ENCODE results near the gene EPHA5. TPM values are rescaled to one million over a fixed set of nuclear protein-coding genes. Genes with fewer than 3 reads are reported as not detected.

Gene EPHA5
- total RNA-seq, 1 donor from 2014 or later: 1.6 TPM

DNA sequence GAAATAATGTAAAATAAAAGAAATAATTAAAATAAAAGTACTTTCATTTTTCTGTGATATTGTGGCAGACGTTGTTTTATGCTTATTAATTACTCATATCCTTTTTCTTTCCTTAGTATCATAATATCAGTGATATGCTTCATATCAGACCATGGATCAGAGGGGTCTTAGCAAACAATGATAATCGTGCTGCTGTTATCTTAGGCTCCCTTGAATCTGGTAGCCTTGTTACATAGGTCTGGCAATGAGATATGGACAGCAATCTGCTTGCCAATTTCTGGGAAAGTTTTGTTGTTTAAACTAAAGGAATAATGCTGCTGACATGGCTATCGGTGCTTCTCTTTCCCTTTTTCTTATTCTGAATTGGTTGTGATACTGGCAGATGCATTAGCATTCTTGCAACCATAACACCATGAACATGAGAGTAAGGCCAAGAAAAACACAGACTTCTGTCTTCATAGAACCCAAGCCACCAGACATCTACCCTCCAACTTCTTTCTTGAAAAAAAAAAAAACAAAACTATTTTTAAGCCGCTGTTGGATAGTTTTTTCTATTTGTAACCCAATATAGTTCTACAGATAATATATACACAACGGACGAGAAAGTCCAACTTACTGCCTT is 16.4 kb downstream of the EPHA5 start:
- Mint-ChIP-seq H3K27ac (ENCODE audit: unreplicated experiment) (no peak overlapping the region), H3K36me3 (ENCODE audit: low read depth) (no peaks in the 10 kb centered on the region), H3K27me3 (ENCODE audit: low read depth) (peaks cover 7% of the 10 kb centered on the region), H3K4me3 (ENCODE audit: unreplicated experiment) (no peak overlapping the region), H3K4me1 (ENCODE audit: low read depth) (peaks cover 46% of the 10 kb centered on the region), H3K9me3 (ENCODE audit: low read depth) (no peaks in the 10 kb centered on the region)
- TF ChIP-seq, protein P1, sequence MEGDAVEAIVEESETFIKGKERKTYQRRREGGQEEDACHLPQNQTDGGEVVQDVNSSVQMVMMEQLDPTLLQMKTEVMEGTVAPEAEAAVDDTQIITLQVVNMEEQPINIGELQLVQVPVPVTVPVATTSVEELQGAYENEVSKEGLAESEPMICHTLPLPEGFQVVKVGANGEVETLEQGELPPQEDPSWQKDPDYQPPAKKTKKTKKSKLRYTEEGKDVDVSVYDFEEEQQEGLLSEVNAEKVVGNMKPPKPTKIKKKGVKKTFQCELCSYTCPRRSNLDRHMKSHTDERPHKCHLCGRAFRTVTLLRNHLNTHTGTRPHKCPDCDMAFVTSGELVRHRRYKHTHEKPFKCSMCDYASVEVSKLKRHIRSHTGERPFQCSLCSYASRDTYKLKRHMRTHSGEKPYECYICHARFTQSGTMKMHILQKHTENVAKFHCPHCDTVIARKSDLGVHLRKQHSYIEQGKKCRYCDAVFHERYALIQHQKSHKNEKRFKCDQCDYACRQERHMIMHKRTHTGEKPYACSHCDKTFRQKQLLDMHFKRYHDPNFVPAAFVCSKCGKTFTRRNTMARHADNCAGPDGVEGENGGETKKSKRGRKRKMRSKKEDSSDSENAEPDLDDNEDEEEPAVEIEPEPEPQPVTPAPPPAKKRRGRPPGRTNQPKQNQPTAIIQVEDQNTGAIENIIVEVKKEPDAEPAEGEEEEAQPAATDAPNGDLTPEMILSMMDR (IDR thresholded peaks at IDR 0.05): no peak
- no peak for DNase-seq (ENCODE audit: low spot score)

DNA sequence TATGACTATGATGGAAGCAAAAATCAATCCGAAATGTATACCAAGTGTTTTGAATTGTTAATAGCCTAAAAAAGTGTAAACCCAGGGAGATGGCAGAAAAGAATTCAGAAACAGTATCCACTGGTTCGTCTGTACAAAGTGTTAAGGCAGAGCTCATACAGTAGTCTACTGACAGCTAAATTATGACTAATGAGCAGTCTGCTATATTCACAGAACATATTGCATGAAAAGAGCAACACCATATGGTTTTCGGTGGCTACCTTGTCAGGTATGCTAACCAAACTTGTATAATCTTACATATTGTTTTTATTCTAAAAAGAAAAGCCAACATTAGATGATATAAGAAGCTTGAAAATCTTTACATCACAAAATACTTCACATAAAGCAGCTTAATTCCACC is 18.5 kb downstream of the EPHA5 start:
- no peak for DNase-seq (ENCODE audit: low spot score)
- Mint-ChIP-seq H3K27ac (ENCODE audit: unreplicated experiment) (no peak overlapping the region), H3K4me1 (ENCODE audit: low read depth) (peaks cover 34% of the 10 kb centered on the region), H3K36me3 (ENCODE audit: low read depth) (no peaks in the 10 kb centered on the region), H3K27me3 (ENCODE audit: low read depth) (no peaks in the 10 kb centered on the region), H3K9me3 (ENCODE audit: low read depth) (no peaks in the 10 kb centered on the region), H3K4me3 (ENCODE audit: unreplicated experiment) (no peak overlapping the region)
- TF ChIP-seq, protein P1 (IDR thresholded peaks at IDR 0.05): no peak

DNA sequence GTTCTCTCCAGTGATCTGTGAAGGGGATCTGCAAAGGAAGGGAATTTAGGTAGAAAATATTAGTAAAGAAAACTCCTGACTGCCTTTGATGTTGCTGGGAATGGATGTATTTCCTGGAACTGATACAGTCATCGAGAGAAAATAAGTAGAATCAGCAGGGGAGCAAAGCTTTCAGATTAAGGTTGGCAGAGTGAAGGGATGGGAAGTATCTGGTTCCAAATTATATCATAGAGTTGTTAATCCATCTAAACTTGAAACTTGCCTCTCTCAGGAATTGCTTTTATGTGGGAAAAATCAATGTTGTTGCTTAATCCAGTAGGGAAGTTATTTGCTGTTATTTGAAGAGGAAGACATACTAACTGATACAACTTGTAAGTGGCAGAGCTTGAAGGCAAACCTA is 19.3 kb downstream of the EPHA5 start:
- Mint-ChIP-seq H3K27me3 (ENCODE audit: low read depth) (no peaks in the 10 kb centered on the region), H3K36me3 (ENCODE audit: low read depth) (no peaks in the 10 kb centered on the region), H3K9me3 (ENCODE audit: low read depth) (no peaks in the 10 kb centered on the region), H3K27ac (ENCODE audit: unreplicated experiment) (no peak overlapping the region), H3K4me1 (ENCODE audit: low read depth) (peaks cover 37% of the 10 kb centered on the region), H3K4me3 (ENCODE audit: unreplicated experiment) (no peak overlapping the region)
- no peak for DNase-seq (ENCODE audit: low spot score)
- TF ChIP-seq, protein P1 (IDR thresholded peaks at IDR 0.05): no peak

DNA sequence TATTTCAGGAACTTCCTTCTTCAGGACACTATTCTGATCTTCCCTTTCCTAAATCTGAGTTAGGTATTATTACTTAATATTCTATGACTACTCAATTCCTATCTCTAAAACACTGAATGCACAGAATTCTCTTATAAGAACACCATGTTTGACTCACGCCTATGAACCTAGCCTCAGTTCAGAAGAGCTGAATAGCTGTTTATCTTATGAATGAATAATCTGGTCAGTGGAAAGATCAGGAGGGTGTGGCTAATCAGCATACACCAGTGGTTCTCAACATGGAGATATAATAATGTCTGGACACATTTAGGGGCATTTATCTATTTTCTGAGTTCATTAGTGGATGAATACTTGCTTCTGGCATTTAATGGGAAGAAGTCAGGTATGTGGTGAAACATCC is 24.2 kb downstream of the EPHA5 start:
- TF ChIP-seq, protein P1 (IDR thresholded peaks at IDR 0.05): no peak
- no peak for DNase-seq (ENCODE audit: low spot score)
- Mint-ChIP-seq H3K4me1 (ENCODE audit: low read depth) (peaks cover 25% of the 10 kb centered on the region), H3K4me3 (ENCODE audit: unreplicated experiment) (no peak overlapping the region), H3K27ac (ENCODE audit: unreplicated experiment) (no peak overlapping the region), H3K9me3 (ENCODE audit: low read depth) (no peaks in the 10 kb centered on the region), H3K36me3 (ENCODE audit: low read depth) (no peaks in the 10 kb centered on the region), H3K27me3 (ENCODE audit: low read depth) (no peaks in the 10 kb centered on the region)

DNA sequence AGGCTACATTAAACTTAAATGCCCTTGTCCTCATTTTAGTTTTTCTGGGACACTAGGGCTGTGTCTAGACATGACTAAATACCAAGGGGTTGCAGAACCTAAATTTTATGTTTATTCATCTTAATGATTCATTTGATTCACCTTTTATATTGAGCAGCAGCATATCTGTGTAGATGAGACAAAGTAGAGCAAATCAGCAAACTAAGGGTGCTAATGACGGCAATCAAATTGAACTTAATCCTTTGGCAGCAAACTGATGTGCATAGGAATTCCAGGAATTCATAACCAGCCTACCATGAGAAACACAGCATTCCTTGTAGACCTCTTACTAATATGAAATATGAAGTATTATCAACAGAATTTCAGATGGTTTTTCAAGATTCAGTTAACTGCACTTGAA is 25.1 kb downstream of the EPHA5 start:
- no peak overlapping the region for H3K27ac Mint-ChIP-seq (ENCODE audit: unreplicated experiment)
- H3K27me3 Mint-ChIP-seq (ENCODE audit: low read depth): no peaks in the 10 kb centered on the region
- no peaks in the 10 kb centered on the region for H3K36me3 Mint-ChIP-seq (ENCODE audit: low read depth)

More for the DNA sequence above, 25.1 kb downstream of the EPHA5 start:
- H3K4me3 Mint-ChIP-seq (ENCODE audit: unreplicated experiment): no peak overlapping the region
- H3K9me3 Mint-ChIP-seq (ENCODE audit: low read depth): no peaks in the 10 kb centered on the region
- TF ChIP-seq, protein P1 (IDR thresholded peaks at IDR 0.05): no peak
- peaks cover 17% of the 10 kb centered on the region for H3K4me1 Mint-ChIP-seq (ENCODE audit: low read depth)
- no peak for DNase-seq (ENCODE audit: low spot score)
